HepG2 (cell line): ENCODE measurements around the gene KHNYN. TPM values are rescaled to one million over a fixed set of nuclear protein-coding genes. Genes with fewer than 3 reads are reported as not detected.

Source experiments
- CEBPZ ChIP-seq: IDR thresholded peaks from 2 replicates; pipeline ENCODE4 v1.6.1; 2012; ENCODE audit warnings: low read length, improper control_type of control experiment
- EEA1 ChIP-seq: sonication (generic); formaldehyde crosslinking; IDR thresholded peaks from 2 replicates; pipeline ENCODE4 v1.5.1; 2020; ENCODE audit warnings: mild to moderate bottlenecking, missing genetic modification reagents, borderline replicate concordance
- ELF3 ChIP-seq: IDR thresholded peaks from 2 replicates; pipeline ENCODE4 v1.6.1; 2016; ENCODE audit warnings: missing genetic modification reagents, missing compliant biosample characterization
- MEF2D ChIP-seq: sonication (generic); formaldehyde crosslinking; IDR thresholded peaks from 2 replicates; pipeline ENCODE4 v1.5.1; 2020; ENCODE audit warnings: mild to moderate bottlenecking, missing genetic modification reagents
- MTA1 ChIP-seq: sonication (generic); formaldehyde crosslinking; IDR thresholded peaks from 2 replicates; pipeline ENCODE4 v1.4.0; 2020; ENCODE audit warnings: missing genetic modification reagents, mild to moderate bottlenecking, borderline replicate concordance
- NCOR1 ChIP-seq: fragments of 200-600 bp; sonication (generic); IDR thresholded peaks from 2 replicates; pipeline ENCODE4 v1.7.0; 2017; ENCODE audit warnings: antibody characterized with exemption, low read length, borderline replicate concordance
- PHF20 ChIP-seq: sonication (generic); formaldehyde crosslinking; IDR thresholded peaks from 2 replicates; pipeline ENCODE4 v1.5.0; 2020; ENCODE audit warnings: mild to moderate bottlenecking, missing genetic modification reagents
- PHF21A ChIP-seq: sonication (generic); formaldehyde crosslinking; IDR thresholded peaks from 2 replicates; pipeline ENCODE4 v1.5.0; 2020; ENCODE audit warnings: mild to moderate bottlenecking, missing genetic modification reagents
- XRCC5 ChIP-seq: fragments of 200-400 bp; formaldehyde crosslinking; optimal IDR thresholded peaks from 2 replicates; pipeline ENCODE3; 2017; ENCODE audit warnings: mild to moderate bottlenecking, low read length
- ZFY ChIP-seq: sonication (generic); formaldehyde crosslinking; IDR thresholded peaks from 2 replicates; pipeline ENCODE4 v1.4.0; 2020; ENCODE audit warnings: missing genetic modification reagents
- ZNF264 ChIP-seq: sonication (generic); formaldehyde crosslinking; IDR thresholded peaks from 2 replicates; pipeline ENCODE4 v1.4.0; 2020; ENCODE audit warnings: missing genetic modification reagents
- ZNF567 ChIP-seq: sonication (generic); formaldehyde crosslinking; IDR thresholded peaks from 2 replicates; pipeline ENCODE4 v1.8.1; 2023; ENCODE audit warnings: mild to moderate bottlenecking, missing genetic modification reagents, borderline replicate concordance
- ZNF605 ChIP-seq: sonication (generic); formaldehyde crosslinking; IDR thresholded peaks from 2 replicates; pipeline ENCODE4 v1.8.0; 2022; ENCODE audit warnings: mild to moderate bottlenecking, missing genetic modification reagents
- ZNF670 ChIP-seq: sonication (generic); formaldehyde crosslinking; IDR thresholded peaks from 2 replicates; pipeline ENCODE4 v1.8.0; 2022; ENCODE audit warnings: mild to moderate bottlenecking, missing genetic modification reagents, borderline replicate concordance
- ZXDC ChIP-seq: sonication (generic); formaldehyde crosslinking; IDR thresholded peaks from 2 replicates; pipeline ENCODE4 v1.5.0; 2020; ENCODE audit warnings: mild to moderate bottlenecking, missing genetic modification reagents
- polyA plus RNA-seq, 8 experiments: library from polyadenylated mRNA; depleted of rRNA in 3 of 8; stranded (reverse) in 7 of 8; unstranded in 1 of 8; fragments of >200 nt; fragmentation: Illumina TruSeq in 4 of 8; extraction: Trizol in 4 of 8; gene quantifications; 2 replicates each; pipeline versions ENCODE4 v1.2.1 to v1.2.3, GENCODE V29; 2011 to 2016; ENCODE audit warnings: low read depth in 4 of 8, missing spikeins in 1 of 8, mixed read lengths in 1 of 8; ENCODE audit not compliant: insufficient read depth in 1 of 8
- total RNA-seq, 5 experiments: library from RNA; depleted of rRNA; stranded (reverse); fragments of >200 nt; fragmentation: Illumina TruSeq; extraction: Trizol; gene quantifications; 2 replicates each; pipeline ENCODE4 v1.2.3, GENCODE V29; 2016; ENCODE audit warnings: low read depth in 1 of 5
- TF ChIP-seq, protein P1 (sequence below): sonication (generic); formaldehyde crosslinking; IDR thresholded peaks from 2 replicates; pipeline ENCODE4 v1.9.0; 2021; ENCODE audit warnings: missing genetic modification reagents, borderline replicate concordance
- TF ChIP-seq, protein P2 (sequence below): sonication (generic); formaldehyde crosslinking; IDR thresholded peaks from 2 replicates; pipeline ENCODE4; 2020; ENCODE audit warnings: missing genetic modification reagents, mild to moderate bottlenecking, borderline replicate concordance

KHNYN gene
- total and polyA plus RNA-seq, 2 of the 13 experiments (the other 11 are each of a cell fraction or from before 2014, with no cell fraction given) = 52.8 to 75.7 TPM

DNA sequence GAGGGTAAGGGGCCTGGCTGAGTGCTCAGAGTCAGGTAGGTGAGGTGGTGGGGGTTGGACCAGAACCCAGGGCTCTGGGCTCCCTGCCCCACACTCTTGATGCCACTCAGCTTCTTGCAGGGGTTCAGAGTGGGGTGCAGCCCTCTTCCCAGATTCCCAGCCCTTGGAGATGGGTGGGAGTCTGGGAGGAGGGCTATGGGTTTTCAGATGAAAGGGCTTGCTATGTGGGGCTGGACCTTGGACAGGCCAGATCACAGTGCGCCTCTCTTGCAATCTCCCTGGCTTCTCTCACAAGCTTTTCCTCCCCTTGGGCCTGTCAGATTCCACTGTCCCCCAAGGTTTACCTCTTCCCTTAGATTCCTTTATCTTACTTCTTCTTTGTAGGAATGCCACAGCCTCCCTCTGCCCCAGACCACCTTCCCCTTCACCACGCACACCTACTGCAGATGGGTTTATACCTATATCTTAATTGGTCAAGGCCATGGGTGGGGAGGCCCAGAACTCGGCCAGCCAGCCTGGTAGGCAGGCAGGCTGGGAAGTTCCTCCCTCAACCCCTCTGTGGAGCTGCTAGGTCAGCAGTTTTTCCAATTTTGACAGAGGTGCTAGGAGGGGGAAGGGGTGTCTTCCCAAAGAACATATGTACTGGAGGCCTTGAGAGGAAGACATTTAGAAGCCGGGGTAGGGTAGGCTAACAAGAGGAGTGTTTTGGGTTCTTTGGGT lies 29.6 kb upstream of the KHNYN start (continued):
- TF ChIP-seq, protein P1, sequence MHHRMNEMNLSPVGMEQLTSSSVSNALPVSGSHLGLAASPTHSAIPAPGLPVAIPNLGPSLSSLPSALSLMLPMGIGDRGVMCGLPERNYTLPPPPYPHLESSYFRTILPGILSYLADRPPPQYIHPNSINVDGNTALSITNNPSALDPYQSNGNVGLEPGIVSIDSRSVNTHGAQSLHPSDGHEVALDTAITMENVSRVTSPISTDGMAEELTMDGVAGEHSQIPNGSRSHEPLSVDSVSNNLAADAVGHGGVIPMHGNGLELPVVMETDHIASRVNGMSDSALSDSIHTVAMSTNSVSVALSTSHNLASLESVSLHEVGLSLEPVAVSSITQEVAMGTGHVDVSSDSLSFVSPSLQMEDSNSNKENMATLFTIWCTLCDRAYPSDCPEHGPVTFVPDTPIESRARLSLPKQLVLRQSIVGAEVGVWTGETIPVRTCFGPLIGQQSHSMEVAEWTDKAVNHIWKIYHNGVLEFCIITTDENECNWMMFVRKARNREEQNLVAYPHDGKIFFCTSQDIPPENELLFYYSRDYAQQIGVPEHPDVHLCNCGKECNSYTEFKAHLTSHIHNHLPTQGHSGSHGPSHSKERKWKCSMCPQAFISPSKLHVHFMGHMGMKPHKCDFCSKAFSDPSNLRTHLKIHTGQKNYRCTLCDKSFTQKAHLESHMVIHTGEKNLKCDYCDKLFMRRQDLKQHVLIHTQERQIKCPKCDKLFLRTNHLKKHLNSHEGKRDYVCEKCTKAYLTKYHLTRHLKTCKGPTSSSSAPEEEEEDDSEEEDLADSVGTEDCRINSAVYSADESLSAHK (CRISPR knock-in tag) = no peak
- TF ChIP-seq ELF3 (no peak), ZNF670 (CRISPR knock-in tag) (0 out of 2 replicates have a peak, but pooled peaks have one; percentile 23), PHF20 (0 out of 2 replicates have a peak, but pooled peaks have one; percentile 11), ZFY (CRISPR knock-in tag) (no peak), CEBPZ (no peak), PHF21A (CRISPR knock-in tag) (0 out of 2 replicates have a peak, but pooled peaks have one; percentile 37), MTA1 (peak; percentile 49; the same call in 1 of the 2 replicates), ZNF264 (CRISPR knock-in tag) (no peak), NCOR1 (peak; percentile 47; the same call in 1 of the 2 replicates), EEA1 (CRISPR knock-in tag) (0 out of 2 replicates have a peak, but pooled peaks have one; percentile 70), ZXDC (CRISPR knock-in tag) (0 out of 2 replicates have a peak, but pooled peaks have one; percentile 23), ZNF567 (CRISPR knock-in tag) (0 out of 2 replicates have a peak, but pooled peaks have one; percentile 47), XRCC5 (no peak), ZNF605 (CRISPR knock-in tag) (0 out of 2 replicates have a peak, but pooled peaks have one; percentile 21), MEF2D (CRISPR knock-in tag) (no peak)
- TF ChIP-seq, protein P2, sequence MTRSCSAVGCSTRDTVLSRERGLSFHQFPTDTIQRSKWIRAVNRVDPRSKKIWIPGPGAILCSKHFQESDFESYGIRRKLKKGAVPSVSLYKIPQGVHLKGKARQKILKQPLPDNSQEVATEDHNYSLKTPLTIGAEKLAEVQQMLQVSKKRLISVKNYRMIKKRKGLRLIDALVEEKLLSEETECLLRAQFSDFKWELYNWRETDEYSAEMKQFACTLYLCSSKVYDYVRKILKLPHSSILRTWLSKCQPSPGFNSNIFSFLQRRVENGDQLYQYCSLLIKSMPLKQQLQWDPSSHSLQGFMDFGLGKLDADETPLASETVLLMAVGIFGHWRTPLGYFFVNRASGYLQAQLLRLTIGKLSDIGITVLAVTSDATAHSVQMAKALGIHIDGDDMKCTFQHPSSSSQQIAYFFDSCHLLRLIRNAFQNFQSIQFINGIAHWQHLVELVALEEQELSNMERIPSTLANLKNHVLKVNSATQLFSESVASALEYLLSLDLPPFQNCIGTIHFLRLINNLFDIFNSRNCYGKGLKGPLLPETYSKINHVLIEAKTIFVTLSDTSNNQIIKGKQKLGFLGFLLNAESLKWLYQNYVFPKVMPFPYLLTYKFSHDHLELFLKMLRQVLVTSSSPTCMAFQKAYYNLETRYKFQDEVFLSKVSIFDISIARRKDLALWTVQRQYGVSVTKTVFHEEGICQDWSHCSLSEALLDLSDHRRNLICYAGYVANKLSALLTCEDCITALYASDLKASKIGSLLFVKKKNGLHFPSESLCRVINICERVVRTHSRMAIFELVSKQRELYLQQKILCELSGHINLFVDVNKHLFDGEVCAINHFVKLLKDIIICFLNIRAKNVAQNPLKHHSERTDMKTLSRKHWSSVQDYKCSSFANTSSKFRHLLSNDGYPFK = no peak
